H1 (cell line): Measurements from ENCODE around the gene SORBS1. TPM values are rescaled to one million over a fixed set of nuclear protein-coding genes. Genes with fewer than 3 reads are reported as not detected.

Source experiments
- CHD1 ChIP-seq: IDR thresholded peaks from 2 replicates; pipeline ENCODE4 v1.6.1; 2012; ENCODE audit warnings: low read depth, low read length, improper control_type of control experiment
- CHD2 ChIP-seq: IDR thresholded peaks from 2 replicates; pipeline ENCODE4 v1.6.1; 2012; ENCODE audit warnings: low read length, improper control_type of control experiment
- HDAC2 ChIP-seq, 2 experiments: fragments of 300-600 bp in 1 of 2; sonication (generic) in 1 of 2; IDR thresholded peaks; 2 replicates each; pipeline ENCODE4 v1.6.1; 2011 to 2012; ENCODE audit warnings: low read depth in 2 of 2, low read length in 2 of 2, mild to moderate bottlenecking in 2 of 2, moderate library complexity in 2 of 2, borderline replicate concordance in 1 of 2, inconsistent platforms in 1 of 2
- JUND ChIP-seq: IDR thresholded peaks from 2 replicates; pipeline ENCODE4 v1.6.1; 2011; ENCODE audit warnings: mild to moderate bottlenecking, improper control_type of control experiment, low read length
- KDM4A ChIP-seq: IDR thresholded peaks from one replicate; pipeline ENCODE4 v1.7.1; 2012; ENCODE audit warnings: low read depth, mild to moderate bottlenecking, moderate library complexity, low read length, inconsistent platforms; ENCODE audit not compliant: severe bottlenecking
- KDM5A ChIP-seq: fragments of 200-600 bp; IDR thresholded peaks from 2 replicates; pipeline ENCODE4 v1.7.1; 2012; ENCODE audit warnings: mild to moderate bottlenecking, low read length, inconsistent platforms, mixed read lengths
- NANOG ChIP-seq: IDR thresholded peaks from 2 replicates; pipeline ENCODE4 v1.6.1; 2011; ENCODE audit warnings: low read length, low read depth, mild to moderate bottlenecking, inconsistent platforms; ENCODE audit not compliant: insufficient read depth, poor library complexity, severe bottlenecking
- ZNF274 ChIP-seq: IDR thresholded peaks from 2 replicates; pipeline ENCODE4 v1.7.0; 2012; ENCODE audit warnings: low read length, borderline replicate concordance; ENCODE audit errors: extremely low read depth
- polyA plus RNA-seq, 7 experiments: library from polyadenylated mRNA; depleted of rRNA in 3 of 7; stranded (reverse) in 5 of 7; unstranded in 2 of 7; fragments of >200 nt in 5 of 7; fragments of 200-250 nt in 2 of 7; gene quantifications; 1 replicate in 5 of 7; 2 replicates in 1 of 7; 4 replicates in 1 of 7; pipeline versions ENCODE4 v1.2.1 to v1.2.3, GENCODE V29; 2011 to 2013; ENCODE audit warnings: missing spikeins in 2 of 7, mixed read lengths in 2 of 7
- total RNA-seq: library from RNA; stranded (reverse); fragmentation: NEBNext Ultra II Directional; extraction: Animal tissue kit (Norgen Biotek cat#: 25700); gene quantifications from 2 replicates; pipeline ENCODE4 v1.2.1, GENCODE V29; 2021
- TF ChIP-seq, protein P1 (sequence below): IDR thresholded peaks from 2 replicates; pipeline ENCODE4 v1.6.1; 2012; ENCODE audit warnings: inconsistent platforms

SORBS1 gene
- total and polyA plus RNA-seq, 2 of the 8 experiments (the other 6 are each of a cell fraction or from before 2014, with no cell fraction given) = 16.0 to 35.0 TPM

DNA sequence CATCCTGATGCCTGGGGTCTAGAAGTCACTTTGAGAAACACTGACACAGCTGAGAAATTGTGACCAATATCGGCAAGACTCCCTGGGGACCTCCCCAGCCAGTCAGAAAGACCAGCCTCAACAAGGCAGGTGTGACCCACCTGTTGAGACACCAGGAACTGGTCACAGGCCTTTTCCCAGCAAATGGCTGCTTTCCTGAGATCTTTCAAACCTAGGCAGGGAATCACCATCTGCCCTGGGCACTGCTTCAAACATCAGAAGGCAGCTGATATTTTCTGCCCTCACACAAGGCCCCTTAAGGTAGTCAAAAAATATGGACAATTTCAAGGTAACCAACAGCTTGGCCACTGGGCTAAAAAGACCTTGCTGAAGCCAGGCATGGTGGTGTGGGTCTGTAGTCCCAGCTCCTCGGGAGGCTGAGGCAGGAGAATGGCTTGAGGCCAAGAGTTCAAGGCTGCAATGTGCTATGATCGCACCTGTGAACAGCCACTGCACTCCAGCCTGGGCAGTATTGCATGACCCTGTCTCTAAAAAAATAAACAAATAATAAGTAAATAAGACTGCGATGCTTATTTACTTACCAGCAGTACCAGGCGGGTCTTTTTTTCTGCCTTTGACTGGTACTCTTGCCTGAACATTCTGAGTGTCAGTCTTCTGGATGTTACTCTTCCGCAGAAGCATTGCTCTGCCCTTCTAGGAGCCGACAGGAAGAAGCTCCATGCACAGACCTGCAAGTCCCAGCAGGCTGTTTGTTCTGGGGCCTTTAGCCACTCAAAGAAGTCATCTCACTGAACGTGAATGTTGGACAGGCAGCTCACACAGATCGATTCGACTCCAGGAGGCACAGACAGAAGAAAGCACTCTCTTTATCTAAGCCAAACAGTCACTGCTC, 59.7 kb downstream of the SORBS1 start (continued):
- no peak for TF ChIP-seq KDM5A
- no peak for TF ChIP-seq CHD2
- no peak for TF ChIP-seq JUND
- TF ChIP-seq, protein P1, sequence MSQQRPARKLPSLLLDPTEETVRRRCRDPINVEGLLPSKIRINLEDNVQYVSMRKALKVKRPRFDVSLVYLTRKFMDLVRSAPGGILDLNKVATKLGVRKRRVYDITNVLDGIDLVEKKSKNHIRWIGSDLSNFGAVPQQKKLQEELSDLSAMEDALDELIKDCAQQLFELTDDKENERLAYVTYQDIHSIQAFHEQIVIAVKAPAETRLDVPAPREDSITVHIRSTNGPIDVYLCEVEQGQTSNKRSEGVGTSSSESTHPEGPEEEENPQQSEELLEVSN = no peak
- TF ChIP-seq KDM4A = no peak
- TF ChIP-seq NANOG = no peak
- TF ChIP-seq CHD1 = no peak
- no peak for TF ChIP-seq HDAC2 (IDR thresholded peaks at IDR 0.05; ENCODE audit: borderline replicate concordance in 1 of 2, low read depth in 2 of 2, low read length in 2 of 2)
- no peak for TF ChIP-seq ZNF274
